HUES48 (cell line): ENCODE data around the gene DEF6.
A peak's percentile ranks its signal among the peaks of the same experiment; 100 is the strongest.

Experiments
- H3K27ac ChIP-seq: one replicate; pipeline ENCODE4 v1.7.0; 2013; ENCODE audit warnings: low read depth, low read length, inconsistent platforms
- H3K27me3 ChIP-seq: 2 replicates; pipeline ENCODE4 v1.6.1; 2013; ENCODE audit warnings: mild to moderate bottlenecking, low read length; ENCODE audit not compliant: control insufficient read depth, insufficient read depth
- H3K36me3 ChIP-seq: 2 replicates; pipeline ENCODE4 v1.6.1; 2013; ENCODE audit warnings: low read length; ENCODE audit not compliant: control insufficient read depth, insufficient read depth
- H3K4me1 ChIP-seq: 2 replicates; pipeline ENCODE4 v1.6.1; 2013; ENCODE audit warnings: mild to moderate bottlenecking, low read length; ENCODE audit not compliant: control insufficient read depth, insufficient read depth
- H3K4me3 ChIP-seq: 2 replicates; pipeline ENCODE4 v1.5.1; 2013; ENCODE audit warnings: mild to moderate bottlenecking, low read depth, low read length
- H3K9ac ChIP-seq: 2 replicates; pipeline ENCODE4 v1.6.1; 2013; ENCODE audit warnings: mild to moderate bottlenecking, low read depth, low read length, moderate library complexity
- H3K9me3 ChIP-seq: 2 replicates; pipeline ENCODE4 v1.6.1; 2013; ENCODE audit warnings: low read length; ENCODE audit not compliant: control insufficient read depth, insufficient read depth

Gene DEF6, protein sequence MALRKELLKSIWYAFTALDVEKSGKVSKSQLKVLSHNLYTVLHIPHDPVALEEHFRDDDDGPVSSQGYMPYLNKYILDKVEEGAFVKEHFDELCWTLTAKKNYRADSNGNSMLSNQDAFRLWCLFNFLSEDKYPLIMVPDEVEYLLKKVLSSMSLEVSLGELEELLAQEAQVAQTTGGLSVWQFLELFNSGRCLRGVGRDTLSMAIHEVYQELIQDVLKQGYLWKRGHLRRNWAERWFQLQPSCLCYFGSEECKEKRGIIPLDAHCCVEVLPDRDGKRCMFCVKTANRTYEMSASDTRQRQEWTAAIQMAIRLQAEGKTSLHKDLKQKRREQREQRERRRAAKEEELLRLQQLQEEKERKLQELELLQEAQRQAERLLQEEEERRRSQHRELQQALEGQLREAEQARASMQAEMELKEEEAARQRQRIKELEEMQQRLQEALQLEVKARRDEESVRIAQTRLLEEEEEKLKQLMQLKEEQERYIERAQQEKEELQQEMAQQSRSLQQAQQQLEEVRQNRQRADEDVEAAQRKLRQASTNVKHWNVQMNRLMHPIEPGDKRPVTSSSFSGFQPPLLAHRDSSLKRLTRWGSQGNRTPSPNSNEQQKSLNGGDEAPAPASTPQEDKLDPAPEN

DNA sequence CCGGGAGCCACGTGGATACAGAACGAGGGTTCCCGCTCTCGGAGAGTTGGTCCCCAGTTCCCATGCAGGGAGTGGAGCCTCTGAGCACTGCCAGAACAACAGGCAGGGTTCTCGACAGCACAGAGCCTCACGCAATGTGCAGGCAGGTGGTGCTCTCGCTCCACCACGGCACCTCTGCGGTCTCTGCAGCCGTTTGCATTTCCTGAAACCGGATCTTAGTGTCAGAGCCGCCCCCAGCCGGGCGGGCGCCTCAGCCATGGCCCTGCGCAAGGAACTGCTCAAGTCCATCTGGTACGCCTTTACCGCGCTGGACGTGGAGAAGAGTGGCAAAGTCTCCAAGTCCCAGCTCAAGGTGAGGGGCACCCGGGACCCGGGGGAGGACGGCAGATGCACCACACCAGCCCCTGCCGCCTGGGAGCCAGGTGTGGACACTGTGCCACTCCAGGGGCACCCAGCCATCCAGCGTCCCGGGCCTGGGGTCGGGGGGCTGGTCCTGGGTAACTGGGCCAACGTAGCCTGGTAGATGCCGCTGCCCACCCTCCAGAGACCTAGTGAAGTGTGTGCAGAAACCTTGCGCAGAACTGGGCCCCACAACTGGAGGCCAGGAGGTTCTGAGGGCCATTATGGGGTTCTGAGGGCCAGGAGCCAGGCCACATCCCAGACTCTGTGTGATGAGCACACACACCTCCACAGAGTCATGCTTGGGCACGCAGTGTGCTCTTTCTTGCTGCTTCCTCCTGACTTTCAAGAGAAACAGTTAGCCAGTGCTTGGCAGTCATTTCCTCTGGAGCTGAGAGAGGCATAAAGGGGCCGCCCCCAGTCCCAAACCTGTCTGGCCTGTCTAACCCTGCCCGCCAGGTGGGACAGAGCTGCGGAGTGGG is at the start of gene DEF6:
TSS of gene DEF6 (plus strand) at position 218 of the 881 bp plus-strand sequence. CDS start at position 257, 39 bp downstream.
- Histone ChIP-seq H3K27me3 (no peaks in the 10 kb centered on the region), H3K36me3 (peaks cover 10% of the 10 kb centered on the region), H3K27ac (peak within 1 kb of the TSS; percentile 18), H3K4me1 (peaks cover 9% of the 10 kb centered on the region), H3K4me3 (peak within 1 kb of the TSS; percentile 19; the same call in 1 of the 2 replicates), H3K9ac (no peak within 1 kb of the TSS), H3K9me3 (no peaks in the 10 kb centered on the region)

DNA sequence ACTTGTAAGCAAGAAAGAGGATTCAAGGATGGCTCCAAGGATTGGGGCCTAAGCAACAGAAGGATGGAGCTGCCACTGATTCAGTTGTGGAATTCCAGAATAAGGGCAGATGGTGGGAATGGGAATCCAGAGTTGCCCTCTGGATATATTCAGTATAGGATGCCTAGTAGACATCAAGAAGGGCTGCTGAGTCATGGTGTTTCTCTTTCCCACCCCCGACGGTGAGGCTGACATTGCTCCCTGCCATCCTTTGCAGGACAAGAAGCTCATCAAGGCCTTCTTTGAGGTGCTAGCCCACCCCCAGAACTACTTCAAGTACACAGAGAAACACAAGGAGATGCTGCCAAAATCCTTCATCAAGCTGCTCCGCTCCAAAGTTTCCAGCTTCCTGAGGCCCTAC is 49.3 kb upstream of the DEF6 start:
- Histone ChIP-seq H3K4me3 (no peak overlapping the region), H3K27ac (no peak overlapping the region), H3K27me3 (no peaks in the 10 kb centered on the region), H3K9ac (no peak overlapping the region), H3K4me1 (peaks cover 12% of the 10 kb centered on the region; the same call in 1 of the 2 replicates), H3K9me3 (no peaks in the 10 kb centered on the region), H3K36me3 (peaks cover 12% of the 10 kb centered on the region; the same call in 1 of the 2 replicates)

DNA sequence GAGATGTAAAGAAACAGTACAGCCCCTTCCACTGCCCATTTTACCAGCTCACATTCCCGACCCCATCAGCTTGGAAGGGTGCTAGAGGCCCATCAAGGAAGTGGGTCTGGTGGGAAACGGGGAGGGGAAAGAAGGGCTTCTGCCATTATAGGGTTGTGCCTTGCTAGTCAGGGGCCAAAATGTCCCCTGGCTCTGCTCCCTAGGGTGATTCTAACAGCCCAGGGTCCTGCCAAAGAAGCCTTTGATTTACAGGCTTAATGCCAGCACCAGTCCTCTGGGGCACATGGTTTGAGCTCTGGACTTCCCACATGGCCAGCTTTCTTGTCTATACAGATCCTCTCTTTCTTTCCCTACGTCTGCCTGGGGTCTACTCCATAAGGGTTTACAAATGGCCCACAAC is 48.7 kb upstream of the DEF6 start:
- H3K27me3 ChIP-seq = no peaks in the 10 kb centered on the region
- no peaks in the 10 kb centered on the region for H3K9me3 ChIP-seq
- no peak overlapping the region for H3K9ac ChIP-seq
- H3K4me1 ChIP-seq = peaks cover 12% of the 10 kb centered on the region; the same call in 1 of the 2 replicates
- H3K4me3 ChIP-seq = no peak overlapping the region
- peaks cover 12% of the 10 kb centered on the region; the same call in 1 of the 2 replicates for H3K36me3 ChIP-seq
- no peak overlapping the region for H3K27ac ChIP-seq

DNA sequence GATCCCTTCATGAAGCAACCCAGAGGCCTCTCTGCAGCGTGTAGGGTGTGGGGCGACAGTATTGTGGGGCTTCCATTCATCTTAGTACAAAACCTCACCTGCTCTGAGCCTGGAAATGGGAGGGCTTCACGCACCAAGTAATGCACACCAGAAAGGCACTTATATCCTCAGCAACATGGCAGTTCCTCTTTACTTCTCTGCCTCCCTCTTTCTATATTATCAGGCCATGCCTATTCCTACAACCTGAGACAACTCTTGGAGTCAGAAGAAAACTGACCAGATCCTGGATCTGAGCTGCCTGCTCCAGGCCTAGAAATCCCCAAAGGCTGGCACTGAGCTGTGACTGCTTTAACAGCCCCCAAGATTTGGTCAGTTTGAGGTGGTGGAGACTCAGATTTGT is 45.7 kb upstream of the DEF6 start:
- H3K27me3 ChIP-seq = no peaks in the 10 kb centered on the region
- no peak overlapping the region for H3K9ac ChIP-seq
- no peak overlapping the region for H3K27ac ChIP-seq
- peaks cover 12% of the 10 kb centered on the region; the same call in 1 of the 2 replicates for H3K4me1 ChIP-seq
- H3K36me3 ChIP-seq = no peaks in the 10 kb centered on the region
- no peaks in the 10 kb centered on the region for H3K9me3 ChIP-seq
- no peak overlapping the region for H3K4me3 ChIP-seq

DNA sequence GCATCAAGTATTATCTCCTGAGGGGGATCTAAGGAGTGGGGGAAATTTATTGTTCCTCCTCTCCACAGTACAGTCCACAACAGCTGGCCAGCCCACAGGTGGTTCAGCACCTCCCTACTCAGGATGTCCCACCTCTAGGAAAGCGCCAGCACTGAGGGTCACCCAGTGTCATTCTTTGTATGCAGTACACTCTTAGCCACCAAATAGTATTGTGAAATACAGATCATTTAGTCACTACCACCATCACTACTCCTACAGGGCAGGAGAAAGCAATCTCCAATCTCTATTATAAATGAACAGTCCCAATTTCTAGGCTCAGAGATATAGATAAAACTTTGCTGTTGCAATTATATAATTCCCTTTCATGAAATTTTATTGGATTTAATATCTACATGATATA is 44.4 kb upstream of the DEF6 start:
- Histone ChIP-seq H3K9ac (no peak overlapping the region), H3K36me3 (no peaks in the 10 kb centered on the region), H3K9me3 (no peaks in the 10 kb centered on the region), H3K4me3 (no peak overlapping the region), H3K4me1 (peaks cover 14% of the 10 kb centered on the region; the same call in 1 of the 2 replicates), H3K27ac (no peak overlapping the region), H3K27me3 (no peaks in the 10 kb centered on the region)

DNA sequence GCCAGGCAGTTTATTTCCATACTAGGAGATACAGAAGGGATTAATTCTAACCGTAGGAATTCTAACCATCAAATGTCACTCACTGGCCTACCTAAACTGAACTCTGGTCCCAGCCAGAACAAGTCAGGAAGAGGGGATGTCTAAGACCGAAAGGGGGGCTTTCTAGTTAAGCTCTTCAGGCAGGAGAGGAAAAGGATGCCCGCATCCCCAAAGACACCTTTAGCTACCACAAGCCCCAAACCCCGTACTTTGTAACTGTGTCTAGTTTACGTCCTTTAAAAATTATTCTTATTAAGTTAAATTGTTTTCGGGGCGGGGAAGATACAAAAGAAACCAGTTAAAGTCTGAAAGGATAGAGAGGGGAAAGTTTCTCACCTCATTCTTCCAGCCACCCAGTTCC is 39.3 kb upstream of the DEF6 start:
- Histone ChIP-seq H3K36me3 (no peaks in the 10 kb centered on the region), H3K4me1 (peaks cover 5% of the 10 kb centered on the region; the same call in 1 of the 2 replicates), H3K9ac (peak overlapping the region; percentile 49; the same call in 1 of the 2 replicates), H3K27me3 (no peaks in the 10 kb centered on the region), H3K27ac (peak overlapping the region; percentile 99), H3K9me3 (no peaks in the 10 kb centered on the region), H3K4me3 (peak overlapping the region; percentile 84)

DNA sequence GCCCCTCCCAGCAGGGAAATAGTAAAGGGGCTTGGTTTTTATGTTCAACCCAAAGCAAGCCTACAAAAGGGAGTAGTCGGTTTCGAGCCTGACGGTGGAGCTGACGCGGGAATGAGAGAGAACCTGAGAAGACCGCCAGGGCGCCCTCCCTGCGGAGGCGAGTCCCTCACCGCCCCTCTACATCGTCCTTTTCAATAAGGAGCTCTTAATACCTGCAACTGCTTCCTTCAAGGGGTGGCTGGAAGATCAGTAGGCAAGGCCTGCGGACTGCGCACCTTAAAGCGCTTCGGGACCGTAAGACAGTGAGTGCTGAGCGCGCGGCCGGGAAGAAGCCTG is 38.8 kb upstream of the DEF6 start:
- peak overlapping the region; percentile 99 for H3K27ac ChIP-seq
- no peaks in the 10 kb centered on the region for H3K27me3 ChIP-seq
- H3K36me3 ChIP-seq = no peaks in the 10 kb centered on the region
- H3K9ac ChIP-seq = peak overlapping the region; percentile 49; the same call in 1 of the 2 replicates
- H3K9me3 ChIP-seq = no peaks in the 10 kb centered on the region
- peaks cover 5% of the 10 kb centered on the region; the same call in 1 of the 2 replicates for H3K4me1 ChIP-seq
- peak overlapping the region; percentile 84 for H3K4me3 ChIP-seq

DNA sequence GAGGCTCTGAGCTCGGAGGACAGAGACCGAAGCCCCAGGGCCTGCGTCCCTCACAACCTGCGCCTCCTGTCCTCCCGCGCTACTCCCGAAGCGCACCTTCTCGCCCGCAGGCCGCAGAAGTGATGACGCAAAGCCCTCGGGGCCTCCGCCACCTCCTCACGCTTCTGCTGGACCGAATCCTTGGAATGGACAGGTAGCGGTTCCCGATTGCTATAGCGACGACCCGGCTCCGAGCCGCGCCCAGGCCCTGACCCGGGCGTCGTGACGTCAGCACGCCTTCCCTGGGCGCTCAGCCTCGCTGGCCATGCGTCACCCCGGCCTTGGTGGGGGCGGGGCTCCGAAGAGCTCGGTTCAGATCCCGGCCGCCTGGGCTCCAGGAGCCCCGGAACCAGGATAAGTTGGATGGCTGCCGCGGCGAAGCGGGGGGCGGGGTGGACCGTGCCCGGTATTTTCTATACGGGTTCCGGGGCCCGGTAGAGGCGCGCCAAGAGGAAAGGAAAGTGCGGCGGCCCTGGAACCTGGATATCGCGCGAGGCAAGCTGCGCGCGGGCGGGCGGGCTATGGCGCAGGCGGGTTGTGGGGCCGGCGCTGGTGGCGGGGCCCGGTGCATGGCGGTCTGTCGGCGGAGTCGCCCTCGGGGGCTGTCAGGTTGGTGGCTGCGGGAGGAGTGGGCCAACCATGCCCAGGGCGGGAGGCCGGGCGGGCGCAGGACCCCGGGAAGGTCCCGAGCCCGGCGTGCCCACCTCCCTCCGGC is 38.2 kb upstream of the DEF6 start, which contains the start of gene ZNF76:
TSS of gene ZNF76 (plus strand) at position 542 of the 754 bp plus-strand sequence. CDS start 21,417 bp downstream, outside the sequence.
- H3K9me3 ChIP-seq = no peaks in the 10 kb centered on the region
- peak within 1 kb of the TSS; percentile 90 for H3K9ac ChIP-seq
- peaks cover 5% of the 10 kb centered on the region; the same call in 1 of the 2 replicates for H3K4me1 ChIP-seq
- H3K27ac ChIP-seq = peak within 1 kb of the TSS; percentile 99
- H3K4me3 ChIP-seq = peak within 1 kb of the TSS; percentile 84
- H3K36me3 ChIP-seq = no peaks in the 10 kb centered on the region
- no peaks in the 10 kb centered on the region for H3K27me3 ChIP-seq

DNA sequence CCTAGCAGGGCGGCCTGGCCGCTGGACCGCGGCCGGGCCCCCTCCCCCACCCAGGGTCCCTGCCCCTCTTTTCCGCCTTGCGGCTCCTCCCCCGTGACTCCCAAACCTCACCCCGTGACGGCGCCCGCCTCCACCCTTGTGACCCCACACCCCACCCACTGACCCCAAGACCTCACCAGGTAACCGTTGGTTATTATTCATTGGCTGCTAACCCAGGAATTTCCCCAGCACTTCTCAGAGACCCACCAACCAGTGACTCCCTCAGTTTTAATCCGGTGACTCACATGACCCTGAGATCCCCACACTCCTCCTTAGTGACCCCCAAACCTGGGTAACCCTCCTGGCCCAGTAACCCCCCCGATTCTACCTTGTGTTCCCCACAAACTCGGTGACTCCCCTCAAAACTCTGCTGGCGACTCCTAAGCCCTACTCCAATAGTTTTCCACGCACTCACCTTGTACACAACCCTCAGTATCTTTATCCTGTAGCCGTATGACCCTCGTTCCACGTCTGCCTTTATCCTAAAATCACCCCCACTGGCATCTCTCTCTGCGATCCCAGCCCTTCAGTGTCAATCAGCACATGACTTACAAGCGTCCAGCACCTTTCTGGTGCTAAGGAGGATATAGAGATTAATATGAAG is 37.5 kb upstream of the DEF6 start:
- H3K27ac ChIP-seq = peak overlapping the region; percentile 99
- no peaks in the 10 kb centered on the region for H3K9me3 ChIP-seq
- no peaks in the 10 kb centered on the region for H3K36me3 ChIP-seq
- H3K9ac ChIP-seq = peak overlapping the region; percentile 90
- H3K4me3 ChIP-seq = peak overlapping the region; percentile 84
- no peaks in the 10 kb centered on the region for H3K27me3 ChIP-seq
- H3K4me1 ChIP-seq = peaks cover 5% of the 10 kb centered on the region; the same call in 1 of the 2 replicates
